Stimulated activated CD8-positive, alpha-beta memory T cell treated with anti-CD3 and anti-CD28 coated beads, Interleukin-4, amount 100 ng/mL, for 48 hours (primary cell): ENCODE measurements around the gene CEP63.
A peak's percentile ranks its signal among the peaks of the same experiment; 100 is the strongest.

Experiments used
- DNase-seq: peaks from one replicate; pipeline ENCODE4 v3.0.0-alpha.2; 2020

CEP63 gene

GRCh38 chr3:134471521-134472193 is 14.2 kb upstream of the CEP63 start:
- no peak for DNase-seq

GRCh38 chr3:134472831-134473230 is 13.0 kb upstream of the CEP63 start:
- DNase-seq: no peak

- DNase-seq: peak; percentile 89
Observed at GRCh38 chr3:134473868-134474546, 11.8 kb upstream of the CEP63 start.

DNA sequence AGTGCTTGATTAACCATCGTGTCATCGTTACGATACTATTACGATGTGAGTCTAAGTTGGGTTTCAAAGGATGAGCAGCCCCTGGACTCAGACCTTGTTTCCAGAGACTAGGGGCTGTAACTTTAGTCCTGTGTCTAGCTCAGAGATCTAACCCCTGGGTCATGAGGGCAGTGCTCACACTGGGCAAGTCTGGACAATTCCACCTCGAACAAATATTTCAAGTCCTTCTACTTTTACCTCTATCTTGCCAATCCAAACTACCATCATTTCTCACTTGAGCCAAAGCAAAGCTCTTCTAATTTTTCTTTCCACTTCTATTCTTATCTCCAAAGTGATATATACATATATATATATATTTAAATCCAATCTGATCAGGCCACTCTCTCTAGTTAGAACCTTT is 10.9 kb upstream of the CEP63 start:
- DNase-seq: no peak

DNA sequence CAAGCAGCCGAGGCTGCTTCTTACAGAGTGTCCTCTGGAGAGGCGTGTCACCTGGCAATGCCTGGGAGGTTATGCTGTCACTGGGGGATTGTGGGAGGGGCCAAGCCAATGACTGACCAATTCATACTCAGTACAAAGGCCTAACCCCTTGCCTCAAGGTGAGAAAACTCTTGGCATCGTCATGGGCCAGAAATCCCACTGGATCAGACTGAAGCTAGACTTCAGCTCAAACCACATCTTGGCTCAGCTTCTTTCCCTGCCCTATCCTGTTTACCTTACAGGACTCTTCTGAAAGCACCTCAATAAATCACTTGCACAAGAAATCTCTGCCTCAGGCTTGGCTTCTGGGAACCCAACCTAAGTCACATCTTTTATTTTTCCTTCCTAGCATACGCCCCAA is 9.6 kb upstream of the CEP63 start:
- no peak for DNase-seq

GRCh38 chr3:134477002-134477401 is 8.9 kb upstream of the CEP63 start:
- DNase-seq: no peak

GRCh38 chr3:134477938-134478337 is 7.9 kb upstream of the CEP63 start:
- DNase-seq: no peak

DNA sequence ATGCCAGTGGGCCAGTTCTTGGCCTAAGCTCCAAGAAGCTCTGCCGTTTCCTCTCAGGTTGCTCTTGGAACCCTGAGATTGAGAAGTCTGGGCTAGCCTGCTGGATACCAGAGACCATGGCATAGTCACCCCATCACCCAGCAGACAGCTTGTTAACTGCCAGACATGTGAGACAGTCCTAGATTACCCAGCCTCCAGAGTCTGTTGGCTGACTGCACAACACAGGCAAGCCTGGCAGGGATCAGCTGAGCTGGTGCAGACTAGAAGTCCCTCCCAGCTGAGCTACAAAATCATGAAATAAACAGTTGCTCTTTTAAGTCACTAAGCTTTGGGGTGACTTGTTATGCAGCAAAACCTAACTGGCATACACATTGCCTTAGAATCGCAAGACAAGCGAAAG is 5.3 kb upstream of the CEP63 start:
- no peak for DNase-seq

DNA sequence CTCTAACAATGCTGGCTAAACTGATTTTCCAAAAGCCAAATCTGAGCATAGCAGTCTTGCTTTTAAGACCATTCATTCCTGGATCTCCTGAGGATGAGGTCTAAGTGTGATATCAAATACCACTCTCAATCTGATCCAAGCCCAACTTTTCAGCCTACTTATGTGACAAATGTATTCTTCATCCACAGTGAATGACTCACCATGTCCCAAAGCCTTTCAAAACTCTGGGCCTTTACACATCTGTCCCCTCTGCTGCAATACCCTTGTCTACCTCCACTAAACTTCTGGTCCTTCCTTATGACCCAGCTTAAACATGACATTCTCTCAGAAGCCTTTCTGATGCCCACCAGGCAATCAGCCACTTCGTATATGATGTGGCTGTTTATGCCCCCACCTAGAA is 4.7 kb upstream of the CEP63 start:
- DNase-seq: no peak

DNA sequence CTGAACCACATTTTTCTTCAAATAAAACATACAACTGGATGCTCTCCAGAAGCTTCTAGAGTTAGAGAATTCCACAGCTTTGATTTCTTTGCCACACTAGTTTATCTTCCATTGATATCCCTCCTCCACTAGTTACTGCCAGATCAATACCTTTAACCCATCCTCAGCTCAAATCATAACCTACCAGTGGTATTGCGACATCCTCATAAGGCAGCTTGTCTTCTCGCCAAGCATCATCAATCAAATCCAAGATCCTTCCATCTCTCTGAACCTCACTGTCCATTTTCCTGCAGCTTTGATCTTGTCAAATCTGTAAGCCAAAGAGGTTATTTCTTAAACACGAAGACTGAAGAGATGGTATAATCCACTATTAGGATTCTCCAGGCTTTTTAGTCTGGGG is 3.2 kb upstream of the CEP63 start:
- no peak for DNase-seq

- no peak for DNase-seq
Observed at GRCh38 chr3:134483195-134483900, 2.5 kb upstream of the CEP63 start.

GRCh38 chr3:134485075-134485717 is 661 bp upstream of the CEP63 start:
- peak; percentile 35 for DNase-seq

- no peak for DNase-seq
Observed at GRCh38 chr3:134486577-134487041, 752 bp downstream of the CEP63 start.

- no peak for DNase-seq
Observed at GRCh38 chr3:134487406-134487805, 1.5 kb downstream of the CEP63 start.

- no peak for DNase-seq
Observed at GRCh38 chr3:134494495-134494894, 8.6 kb downstream of the CEP63 start.

GRCh38 chr3:134495980-134496379 is 10.1 kb downstream of the CEP63 start:
- no peak for DNase-seq

- DNase-seq: no peak
Observed at GRCh38 chr3:134496471-134497071, 10.7 kb downstream of the CEP63 start.

GRCh38 chr3:134503266-134503665 is 17.4 kb downstream of the CEP63 start:
- no peak for DNase-seq

GRCh38 chr3:134504132-134504531 is 18.3 kb downstream of the CEP63 start:
- DNase-seq: no peak

DNA sequence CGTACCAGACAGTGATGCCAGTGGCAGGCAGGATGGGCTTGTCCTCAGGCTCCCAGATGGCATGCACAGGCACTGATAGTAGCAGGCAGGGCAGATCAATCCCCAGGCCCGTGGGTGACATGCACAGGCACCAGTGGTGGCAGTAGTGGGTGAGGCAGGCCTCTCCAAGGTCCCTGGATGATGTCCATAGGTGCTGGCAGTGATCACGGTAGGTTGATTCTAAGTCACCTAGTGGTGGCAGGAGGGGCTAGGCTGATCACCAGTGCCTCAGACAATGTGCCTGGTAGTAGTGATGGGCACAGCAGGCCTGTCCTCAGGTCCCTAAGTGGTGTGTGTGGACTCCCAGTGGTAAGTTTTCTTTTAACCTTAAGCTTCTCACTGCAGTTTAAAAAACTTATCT is 19.6 kb downstream of the CEP63 start:
- no peak for DNase-seq

- DNase-seq: no peak
Observed at GRCh38 chr3:134511500-134511899, 25.6 kb downstream of the CEP63 start.

- no peak for DNase-seq
Observed at GRCh38 chr3:134516905-134517304, 31.0 kb downstream of the CEP63 start.

GRCh38 chr3:134517791-134518190 is 31.9 kb downstream of the CEP63 start:
- no peak for DNase-seq
